A549 (cell line): ENCODE results near the gene PDZD2.
"Not testable (repeated sequence)": the region's sequence is repeated elsewhere in the genome, so short reads cannot be mapped to it uniquely, and the experiment has no call there.

Experiments used
- CHD2 ChIP-seq: fragments of 150-350 bp; IDR thresholded peaks from 2 replicates; pipeline ENCODE4 v1.6.1; 2014; ENCODE audit warnings: low read length; ENCODE audit not compliant: partially characterized antibody
- CTCF ChIP-seq: fragments of >200 bp; sonication (Bioruptor Twin); formaldehyde crosslinking; IDR thresholded peaks from 3 replicates; pipeline ENCODE4 v1.5.1; 2016
- E2F6 ChIP-seq: IDR thresholded peaks from 2 replicates; pipeline ENCODE4 v1.6.1; 2012; ENCODE audit warnings: low read depth, borderline replicate concordance
- EP300 ChIP-seq, 2 experiments: fragments of >200 bp; sonication (Bioruptor Twin); formaldehyde crosslinking; IDR thresholded peaks; 2 replicates in 1 of 2; 3 replicates in 1 of 2; pipeline ENCODE4 v1.6.1; 2016 to 2017
- ESRRA ChIP-seq: fragments of 150-350 bp; IDR thresholded peaks from 2 replicates; pipeline ENCODE4 v1.6.1; 2014; ENCODE audit warnings: mild to moderate bottlenecking, low read length, borderline replicate concordance
- GATA3 ChIP-seq: IDR thresholded peaks from 2 replicates; pipeline ENCODE4 v1.6.1; 2012; ENCODE audit warnings: borderline replicate concordance
- PHF8 ChIP-seq: fragments of 200-600 bp; sonication (generic); IDR thresholded peaks from 2 replicates; pipeline ENCODE4 v1.6.1; 2016; ENCODE audit warnings: low read depth, mild to moderate bottlenecking, antibody characterized with exemption, moderate library complexity, borderline replicate concordance
- POLR2A ChIP-seq: IDR thresholded peaks from 2 replicates; pipeline ENCODE4 v1.6.1; 2012; ENCODE audit warnings: mild to moderate bottlenecking, low read length
- POLR2AphosphoS2 ChIP-seq: conservative IDR thresholded peaks from 2 replicates; pipeline ENCODE4 v1.6.1; 2012; ENCODE audit warnings: low read length, improper control_type of control experiment, inconsistent platforms
- REST ChIP-seq: fragments of 200-600 bp; sonication (generic); IDR thresholded peaks from 2 replicates; pipeline ENCODE4 v1.6.1; 2016; ENCODE audit warnings: antibody characterized with exemption, mild to moderate bottlenecking, moderate library complexity
- USF2 ChIP-seq: fragments of 450-650 bp; IDR thresholded peaks from 2 replicates; pipeline ENCODE4 v1.6.1; 2014; ENCODE audit warnings: antibody characterized with exemption
- ZSCAN20 ChIP-seq: fragments of 250-450 bp; sonication (Bioruptor Pico); IDR thresholded peaks from 2 replicates; pipeline ENCODE4 v1.8.0; 2022; ENCODE audit warnings: mild to moderate bottlenecking, moderate library complexity

- not testable (repeated sequence) for TF ChIP-seq REST; CHD2; CTCF; GATA3; USF2; POLR2A; PHF8; E2F6; EP300 (IDR thresholded peaks at IDR 0.05); ESRRA; POLR2AphosphoS2; ZSCAN20 (CRISPR knock-in tag)
These were observed 401.3 kb downstream of the PDZD2 start for GRCh38 chr5:32040181-32040695.
